Measurements from ENCODE around the gene RNF207. TPM values are rescaled to one million over a fixed set of nuclear protein-coding genes. Genes with fewer than 3 reads are reported as not detected.

The RNF207 gene
- total RNA-seq, 2 donors from 2014 or later = 45.7 to 47.4 TPM

- Histone ChIP-seq H3K27ac (no peak overlapping the region), H3K4me3 (no peak overlapping the region), H3K4me1 (replicated peaks) (peaks cover 4% of the 10 kb centered on the region), H3K9me3 (no peaks in the 10 kb centered on the region), H3K27me3 (replicated peaks; ENCODE audit: insufficient read depth) (no peaks in the 10 kb centered on the region), H3K36me3 (no peaks in the 10 kb centered on the region)
- no peak for TF ChIP-seq CTCF (IDR thresholded peaks at IDR 0.05)
- TF ChIP-seq POLR2A (IDR thresholded peaks at IDR 0.05) = no peak
- TF ChIP-seq POLR2AphosphoS5 (IDR thresholded peaks at IDR 0.05) = no peak
- WGBS = 87% methylated on average over 13 of the region's 13 CpGs
- intact Hi-C loops (cut with DNase I) = no loop called here
- no peak for DNase-seq (ENCODE audit: low spot score)
Observed at GRCh38 chr1:6256645-6257044, 50.7 kb downstream of the RNF207 start.

GRCh38 chr1:6257541-6258069, 51.7 kb downstream of the RNF207 start:
- intact Hi-C loops (cut with DNase I) = no loop called here
- 92% methylated on average over 8 of the region's 8 CpGs for WGBS
- DNase-seq (ENCODE audit: low spot score) = no peak
- H3K27ac ChIP-seq = no peak overlapping the region
- no peak overlapping the region for H3K4me3 ChIP-seq
- H3K36me3 ChIP-seq = no peaks in the 10 kb centered on the region
- H3K4me1 ChIP-seq (replicated peaks) = peaks cover 4% of the 10 kb centered on the region
- no peaks in the 10 kb centered on the region for H3K27me3 ChIP-seq (replicated peaks; ENCODE audit: insufficient read depth)
- TF ChIP-seq CTCF (IDR thresholded peaks at IDR 0.05) (no peak), POLR2AphosphoS5 (IDR thresholded peaks at IDR 0.05) (no peak), POLR2A (IDR thresholded peaks at IDR 0.05) (no peak)
- H3K9me3 ChIP-seq = no peaks in the 10 kb centered on the region

DNA sequence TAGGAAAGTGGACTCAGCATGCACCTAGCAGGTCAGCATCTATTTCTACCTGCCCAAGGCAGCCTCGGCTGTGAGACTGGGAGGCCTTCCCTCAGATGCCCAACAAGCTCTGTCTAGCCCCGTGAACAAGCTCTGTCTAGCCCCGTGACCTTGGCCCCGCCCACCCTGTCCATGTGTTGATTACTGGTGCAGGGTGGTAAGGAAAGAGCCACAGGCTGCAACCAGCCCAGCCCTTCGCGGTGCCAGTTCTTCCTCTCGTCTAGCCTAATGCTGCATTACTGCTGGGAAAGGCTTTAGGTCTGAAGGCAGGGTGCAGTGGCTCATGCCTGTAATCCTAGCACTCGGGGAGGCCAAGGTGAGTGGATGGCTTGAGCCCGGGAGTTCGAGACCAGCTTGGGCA, 52.8 kb downstream of the RNF207 start:
- TF ChIP-seq POLR2AphosphoS5 (IDR thresholded peaks at IDR 0.05) (no peak), POLR2A (IDR thresholded peaks at IDR 0.05) (no peak), CTCF (IDR thresholded peaks at IDR 0.05) (no peak)
- Histone ChIP-seq H3K27ac (no peak overlapping the region), H3K4me1 (replicated peaks) (peaks cover 4% of the 10 kb centered on the region), H3K36me3 (no peaks in the 10 kb centered on the region), H3K9me3 (no peaks in the 10 kb centered on the region), H3K27me3 (replicated peaks; ENCODE audit: insufficient read depth) (no peaks in the 10 kb centered on the region), H3K4me3 (no peak overlapping the region)
- 68% methylated on average over 10 of the region's 10 CpGs for WGBS
- DNase-seq (ENCODE audit: low spot score) = no peak
- intact Hi-C loops (cut with DNase I) = no loop called here

DNA sequence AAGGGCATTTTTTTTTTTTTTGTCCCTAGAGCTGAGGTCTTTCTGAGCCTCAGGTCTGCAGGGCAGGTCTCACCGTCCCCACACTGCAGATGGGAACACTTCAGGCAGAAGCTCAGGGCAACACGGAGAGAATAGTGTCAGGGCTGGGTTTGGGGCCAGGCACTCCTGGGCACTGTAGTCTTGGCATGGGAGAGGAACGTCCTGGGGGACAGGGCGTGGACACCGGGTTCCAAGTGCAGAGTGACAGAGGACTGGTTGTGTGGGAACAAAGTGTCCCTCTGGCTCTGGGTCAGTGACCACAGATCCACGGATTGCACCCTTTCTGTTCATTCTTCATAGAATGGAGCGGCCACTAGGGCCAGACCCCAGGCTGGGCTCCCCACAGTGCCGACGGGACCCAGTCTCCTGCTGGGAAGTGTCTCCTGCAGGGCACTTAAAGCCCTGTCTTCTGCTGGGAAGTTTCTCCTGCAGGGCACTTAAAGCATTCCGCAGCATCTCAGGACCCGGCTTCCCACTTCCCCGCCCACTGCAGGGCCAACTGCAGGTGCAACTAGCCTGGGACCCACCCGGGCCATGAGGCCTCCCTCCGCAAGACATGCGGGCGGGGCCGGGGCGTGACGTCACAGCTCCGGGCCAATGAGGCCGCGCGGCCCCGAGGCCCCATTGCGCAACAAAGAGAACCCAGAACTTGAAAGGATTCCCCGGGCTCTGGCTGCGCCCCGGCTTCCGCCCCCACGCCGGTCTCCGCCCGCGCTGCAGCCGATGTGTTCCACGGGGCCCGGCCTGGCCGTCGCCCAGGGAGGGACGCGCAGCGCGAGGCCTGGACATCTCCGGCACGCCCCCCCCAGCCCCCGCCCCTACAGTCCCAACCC, 53.8 kb downstream of the RNF207 start:
- WGBS = 8% methylated on average over 32 of the region's 46 CpGs
- Histone ChIP-seq H3K4me1 (replicated peaks) (peaks cover 4% of the 10 kb centered on the region), H3K27ac (peak overlapping the region in 1 of 2 donors; percentile 38)

More for the DNA sequence above, 53.8 kb downstream of the RNF207 start:
- no peaks in the 10 kb centered on the region for H3K9me3 ChIP-seq
- H3K36me3 ChIP-seq = no peaks in the 10 kb centered on the region
- TF ChIP-seq POLR2A (IDR thresholded peaks at IDR 0.05) = peak; percentile 50
- no peak for TF ChIP-seq CTCF (IDR thresholded peaks at IDR 0.05)
- peak; percentile 62 for TF ChIP-seq POLR2AphosphoS5 (IDR thresholded peaks at IDR 0.05)
- peak overlapping the region; percentile 42 to 50 for H3K4me3 ChIP-seq
- peak; percentile 77 for DNase-seq (ENCODE audit: low spot score)
- no peaks in the 10 kb centered on the region for H3K27me3 ChIP-seq (replicated peaks; ENCODE audit: insufficient read depth)
- intact Hi-C loops (cut with DNase I) = no loop called here
